GM19238 (cell line): Measurements from ENCODE around the gene GPR146.

Experiments used
- DNase-seq: peaks from one replicate; pipeline ENCODE4 v3.0.0; 2011; ENCODE audit warnings: low spot score; ENCODE audit not compliant: insufficient read length

GPR146 gene

GRCh38 chr7:1104516-1105179, 60.3 kb downstream of the GPR146 start:
- no peak for DNase-seq

GRCh38 chr7:1105189-1105588, 60.8 kb downstream of the GPR146 start:
- peak; percentile 58 for DNase-seq

GRCh38 chr7:1106063-1106792, 61.9 kb downstream of the GPR146 start:
- no peak for DNase-seq

GRCh38 chr7:1106793-1107421, 62.6 kb downstream of the GPR146 start:
- DNase-seq: no peak

GRCh38 chr7:1108264-1108920, 64.0 kb downstream of the GPR146 start:
- DNase-seq: no peak
